Measurements from ENCODE around the gene MEIS2. TPM values are rescaled to one million over a fixed set of nuclear protein-coding genes. Genes with fewer than 3 reads are reported as not detected.

Gene MEIS2
- total and polyA plus RNA-seq, 2 of the 13 experiments (the other 11 are each of a cell fraction or from before 2014, with no cell fraction given), result 10.7 to 12.4 TPM

GRCh38 chr15:36843822-36844221 is 256.5 kb downstream of the MEIS2 start:
- FAIRE-seq (no peak), DNase-seq (ENCODE audit: low spot score) (no peak), ATAC-seq (no peak)
- H3K9ac ChIP-seq (ENCODE audit: insufficient read depth, low read depth, low read length), result no peak overlapping the region
- H3K4me2 ChIP-seq (ENCODE audit: low read depth, low read length), result no peak overlapping the region
- H3K79me2 ChIP-seq (ENCODE audit: insufficient read depth, low read length), result no peaks in the 10 kb centered on the region
- in situ Hi-C loops (cut with HindIII; ENCODE audit: extremely low pct_ligation_motif_present, low pct_unique_long_range_greater_than_20kb) (no loop called here), intact Hi-C loops (cut with micrococcal nuclease; ENCODE audit: unreplicated experiment) (no loop called here)
- no peak overlapping the region for H3K4me3 ChIP-seq (replicated peaks in 1 of 3; ENCODE audit: insufficient read depth in 1 of 3, low read depth in 2 of 3, low read length in 3 of 3)
- H2AFZ ChIP-seq (ENCODE audit: low read length), result no peak overlapping the region
- H3K27me3 ChIP-seq (ENCODE audit: control insufficient read depth in 1 of 2, insufficient read depth in 2 of 2, low read length in 2 of 2), result no peaks in the 10 kb centered on the region; a peak in 1 of 5 replicates
- TF ChIP-seq KLF9 (CRISPR knock-in tag; IDR thresholded peaks at IDR 0.05; ENCODE audit: low read depth), result no peak
- TF ChIP-seq MAFF (IDR thresholded peaks at IDR 0.05; ENCODE audit: low read depth, low read length), result peak; percentile 29; the same call in 1 of the 2 replicates
- TF ChIP-seq MAFK (conservative IDR thresholded peaks at IDR 0.05 in 1 of 2, IDR thresholded peaks at IDR 0.05 in 1 of 2; ENCODE audit: low read length in 2 of 2), result peak; percentile 48 to 52
- TF ChIP-seq ZMAT3 (CRISPR knock-in tag; conservative IDR thresholded peaks at IDR 0.05), result no peak
- no peak overlapping the region for H3K27ac ChIP-seq (ENCODE audit: extremely low read length, insufficient read depth, low read length)
- POLR2A ChIA-PET, result no interaction called here
- H3K36me3 ChIP-seq (replicated peaks in 1 of 2; ENCODE audit: control insufficient read depth in 1 of 2, insufficient read depth in 2 of 2, low read length in 2 of 2), result no peaks in the 10 kb centered on the region
- no peaks in the 10 kb centered on the region for H3K9me3 ChIP-seq (ENCODE audit: low read length)
- H3K4me1 ChIP-seq (ENCODE audit: insufficient read depth, low read length), result 0 out of 2 replicates have a peak, but pooled peaks cover 5% of the 10 kb centered on the region
- 1% methylated on average over 3 of the region's 3 CpGs for WGBS (ENCODE audit: low lambda C conversion rate)
- H4K20me1 ChIP-seq (ENCODE audit: insufficient read depth, low read length), result no peaks in the 10 kb centered on the region
- CTCF ChIA-PET (ENCODE audit: low intra/inter-chr PET ratio, low total read pairs), result no interaction called here
- no TSS peak for BruUV-seq (replicated peaks)

DNA sequence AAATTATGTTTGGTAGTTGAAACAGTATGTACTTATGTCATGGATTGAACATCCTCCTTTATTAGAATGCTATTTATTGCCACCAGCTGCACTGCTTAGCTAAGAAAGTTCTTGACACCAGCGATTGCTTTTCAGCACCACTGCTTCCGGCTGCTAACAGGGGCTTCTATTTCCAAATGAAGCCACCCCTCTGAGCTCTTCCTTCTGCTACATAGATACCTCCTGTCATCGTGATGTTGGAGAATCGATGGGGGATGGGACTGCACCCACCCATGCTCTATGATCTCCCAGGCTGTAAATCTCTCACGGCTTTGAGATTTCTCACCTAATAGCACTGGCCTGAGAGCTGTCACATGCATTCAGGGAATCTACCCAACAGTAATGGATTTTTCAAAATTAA is 259.2 kb downstream of the MEIS2 start:
- CTCF ChIA-PET (ENCODE audit: low intra/inter-chr PET ratio, low total read pairs), result no interaction called here
- Histone ChIP-seq H3K4me2 (ENCODE audit: low read depth, low read length) (no peak overlapping the region), H3K36me3 (replicated peaks in 1 of 2; ENCODE audit: control insufficient read depth in 1 of 2, insufficient read depth in 2 of 2, low read length in 2 of 2) (no peaks in the 10 kb centered on the region), H3K9ac (ENCODE audit: insufficient read depth, low read depth, low read length) (no peak overlapping the region), H3K9me3 (ENCODE audit: low read length) (no peaks in the 10 kb centered on the region), H2AFZ (ENCODE audit: low read length) (no peak overlapping the region), H3K27ac (ENCODE audit: extremely low read length, insufficient read depth, low read length) (no peak overlapping the region), H4K20me1 (ENCODE audit: insufficient read depth, low read length) (no peaks in the 10 kb centered on the region), H3K4me3 (replicated peaks in 1 of 3; ENCODE audit: insufficient read depth in 1 of 3, low read depth in 2 of 3, low read length in 3 of 3) (no peak overlapping the region), H3K79me2 (ENCODE audit: insufficient read depth, low read length) (no peaks in the 10 kb centered on the region), H3K27me3 (ENCODE audit: control insufficient read depth in 1 of 2, insufficient read depth in 2 of 2, low read length in 2 of 2) (no peaks in the 10 kb centered on the region; a peak in 1 of 5 replicates), H3K4me1 (ENCODE audit: insufficient read depth, low read length) (0 out of 2 replicates have a peak, but pooled peaks cover 5% of the 10 kb centered on the region)
- WGBS (ENCODE audit: low lambda C conversion rate), result 11% methylated on average over 5 of the region's 5 CpGs
- FAIRE-seq (no peak), ATAC-seq (no peak), DNase-seq (ENCODE audit: low spot score) (no peak)
- POLR2A ChIA-PET, result no interaction called here
- intact Hi-C loops (cut with micrococcal nuclease; ENCODE audit: unreplicated experiment) (no loop called here), in situ Hi-C loops (cut with HindIII; ENCODE audit: extremely low pct_ligation_motif_present, low pct_unique_long_range_greater_than_20kb) (no loop called here)
- BruUV-seq (replicated peaks), result no TSS peak
- TF ChIP-seq REXO4 (CRISPR knock-in tag; IDR thresholded peaks at IDR 0.05; ENCODE audit: borderline replicate concordance) (no peak), TCF7 (IDR thresholded peaks at IDR 0.05; ENCODE audit: low read depth) (no peak), ZBTB10 (CRISPR knock-in tag; IDR thresholded peaks at IDR 0.05; ENCODE audit: borderline replicate concordance) (no peak), RBM39 (IDR thresholded peaks at IDR 0.05; ENCODE audit: low read depth, low read length, poor library complexity, severe bottlenecking) (no peak), ZBTB33 (CRISPR knock-in tag; IDR thresholded peaks at IDR 0.05) (no peak), ZNF891 (CRISPR knock-in tag; IDR thresholded peaks at IDR 0.05) (no peak)
- TF ChIP-seq, protein P1, sequence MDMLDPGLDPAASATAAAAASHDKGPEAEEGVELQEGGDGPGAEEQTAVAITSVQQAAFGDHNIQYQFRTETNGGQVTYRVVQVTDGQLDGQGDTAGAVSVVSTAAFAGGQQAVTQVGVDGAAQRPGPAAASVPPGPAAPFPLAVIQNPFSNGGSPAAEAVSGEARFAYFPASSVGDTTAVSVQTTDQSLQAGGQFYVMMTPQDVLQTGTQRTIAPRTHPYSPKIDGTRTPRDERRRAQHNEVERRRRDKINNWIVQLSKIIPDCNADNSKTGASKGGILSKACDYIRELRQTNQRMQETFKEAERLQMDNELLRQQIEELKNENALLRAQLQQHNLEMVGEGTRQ (IDR thresholded peaks at IDR 0.05; ENCODE audit: low read depth, low read length), result no peak
- TF ChIP-seq, protein P1 (CRISPR knock-in tag; IDR thresholded peaks at IDR 0.05; ENCODE audit: borderline replicate concordance), result no peak

Data from HepG2 (cell line).